ENCODE data around the gene CSF1R. TPM values are rescaled to one million over a fixed set of nuclear protein-coding genes. Genes with fewer than 3 reads are reported as not detected.
A peak's percentile ranks its signal among the peaks of the same experiment; 100 is the strongest.

CSF1R gene
- total and polyA plus RNA-seq, 4 donors, result 16.8 to 66.5 (median 47.8) TPM

- H3K36me3 ChIP-seq (ENCODE audit: control insufficient read depth, insufficient read depth, low read length), result peaks cover 30% of the 10 kb centered on the region
- no peak overlapping the region for H3K27ac ChIP-seq (ENCODE audit: low read depth, low read length)
- no peaks in the 10 kb centered on the region for H3K27me3 ChIP-seq (ENCODE audit: control insufficient read depth, insufficient read depth, low read length)
- no peak overlapping the region for H3K4me3 ChIP-seq (ENCODE audit: low read depth, low read length)
- no peaks in the 10 kb centered on the region for H3K9me3 ChIP-seq (ENCODE audit: control insufficient read depth, insufficient read depth, low read length)
- peak in 1 of 6 donors; percentile 33 for DNase-seq (ENCODE audit: low read depth in 4 of 6, low spot score in 6 of 6)
- whole genome bisulfite sequencing (ENCODE audit: insufficient coverage), result 53% methylated on average over 5 of the region's 8 CpGs
- H3K4me1 ChIP-seq (ENCODE audit: control insufficient read depth, insufficient read depth, low read length), result peaks cover 23% of the 10 kb centered on the region
Observed at GRCh38 chr5:150114773-150115408, 28.5 kb upstream of the CSF1R start.

GRCh38 chr5:150114102-150114641, 27.8 kb upstream of the CSF1R start:
- no peak for DNase-seq (ENCODE audit: low read depth in 4 of 6, low spot score in 6 of 6)
- H3K27ac ChIP-seq (ENCODE audit: low read depth, low read length), result no peak overlapping the region
- H3K27me3 ChIP-seq (ENCODE audit: control insufficient read depth, insufficient read depth, low read length), result no peaks in the 10 kb centered on the region
- H3K9me3 ChIP-seq (ENCODE audit: control insufficient read depth, insufficient read depth, low read length), result no peaks in the 10 kb centered on the region
- H3K4me3 ChIP-seq (ENCODE audit: low read depth, low read length), result no peak overlapping the region
- WGBS (ENCODE audit: insufficient coverage), result 84% methylated on average over 8 of the region's 12 CpGs
- H3K4me1 ChIP-seq (ENCODE audit: control insufficient read depth, insufficient read depth, low read length), result peaks cover 23% of the 10 kb centered on the region
- peaks cover 24% of the 10 kb centered on the region for H3K36me3 ChIP-seq (ENCODE audit: control insufficient read depth, insufficient read depth, low read length)

- Histone ChIP-seq H3K4me1 (ENCODE audit: control insufficient read depth, insufficient read depth, low read length) (peaks cover 23% of the 10 kb centered on the region), H3K27me3 (ENCODE audit: control insufficient read depth, insufficient read depth, low read length) (no peaks in the 10 kb centered on the region), H3K4me3 (ENCODE audit: low read depth, low read length) (no peak overlapping the region), H3K9me3 (ENCODE audit: control insufficient read depth, insufficient read depth, low read length) (no peaks in the 10 kb centered on the region), H3K27ac (ENCODE audit: low read depth, low read length) (no peak overlapping the region), H3K36me3 (ENCODE audit: control insufficient read depth, insufficient read depth, low read length) (peaks cover 17% of the 10 kb centered on the region)
- no peak for DNase-seq (ENCODE audit: low read depth in 4 of 6, low spot score in 6 of 6)
- 83% methylated on average over 18 of the region's 18 CpGs for WGBS (ENCODE audit: insufficient coverage)
Observed at GRCh38 chr5:150113047-150113744, 26.8 kb upstream of the CSF1R start.

GRCh38 chr5:150112201-150113046, 26.1 kb upstream of the CSF1R start:
- no peak for DNase-seq (ENCODE audit: low read depth in 4 of 6, low spot score in 6 of 6)
- no peak overlapping the region for H3K27ac ChIP-seq (ENCODE audit: low read depth, low read length)
- no peaks in the 10 kb centered on the region for H3K9me3 ChIP-seq (ENCODE audit: control insufficient read depth, insufficient read depth, low read length)
- H3K4me3 ChIP-seq (ENCODE audit: low read depth, low read length), result no peak overlapping the region
- no peaks in the 10 kb centered on the region for H3K27me3 ChIP-seq (ENCODE audit: control insufficient read depth, insufficient read depth, low read length)
- 49% methylated on average over 6 of the region's 6 CpGs for WGBS (ENCODE audit: insufficient coverage)
- H3K36me3 ChIP-seq (ENCODE audit: control insufficient read depth, insufficient read depth, low read length), result peaks cover 11% of the 10 kb centered on the region
- H3K4me1 ChIP-seq (ENCODE audit: control insufficient read depth, insufficient read depth, low read length), result peaks cover 23% of the 10 kb centered on the region

GRCh38 chr5:150111122-150111521, 24.8 kb upstream of the CSF1R start:
- Histone ChIP-seq H3K4me3 (ENCODE audit: low read depth, low read length) (no peak overlapping the region), H3K27ac (ENCODE audit: low read depth, low read length) (no peak overlapping the region), H3K9me3 (ENCODE audit: control insufficient read depth, insufficient read depth, low read length) (no peaks in the 10 kb centered on the region), H3K27me3 (ENCODE audit: control insufficient read depth, insufficient read depth, low read length) (no peaks in the 10 kb centered on the region), H3K36me3 (ENCODE audit: control insufficient read depth, insufficient read depth, low read length) (peaks cover 6% of the 10 kb centered on the region), H3K4me1 (ENCODE audit: control insufficient read depth, insufficient read depth, low read length) (peaks cover 29% of the 10 kb centered on the region)
- WGBS (ENCODE audit: insufficient coverage), result 63% methylated on average over 3 of the region's 8 CpGs
- DNase-seq (ENCODE audit: low read depth in 4 of 6, low spot score in 6 of 6), result no peak

GRCh38 chr5:150109921-150110320, 23.6 kb upstream of the CSF1R start:
- Histone ChIP-seq H3K36me3 (ENCODE audit: control insufficient read depth, insufficient read depth, low read length) (no peaks in the 10 kb centered on the region), H3K27me3 (ENCODE audit: control insufficient read depth, insufficient read depth, low read length) (no peaks in the 10 kb centered on the region), H3K4me1 (ENCODE audit: control insufficient read depth, insufficient read depth, low read length) (peaks cover 19% of the 10 kb centered on the region), H3K27ac (ENCODE audit: low read depth, low read length) (no peak overlapping the region), H3K9me3 (ENCODE audit: control insufficient read depth, insufficient read depth, low read length) (no peaks in the 10 kb centered on the region), H3K4me3 (ENCODE audit: low read depth, low read length) (no peak overlapping the region)
- 70% methylated on average over 4 of the region's 4 CpGs for WGBS (ENCODE audit: insufficient coverage)
- no peak for DNase-seq (ENCODE audit: low read depth in 4 of 6, low spot score in 6 of 6)

- peak in 1 of 6 donors; percentile 0 for DNase-seq (ENCODE audit: low read depth in 4 of 6, low spot score in 6 of 6)
- Histone ChIP-seq H3K9me3 (ENCODE audit: control insufficient read depth, insufficient read depth, low read length) (no peaks in the 10 kb centered on the region), H3K27me3 (ENCODE audit: control insufficient read depth, insufficient read depth, low read length) (no peaks in the 10 kb centered on the region), H3K36me3 (ENCODE audit: control insufficient read depth, insufficient read depth, low read length) (no peaks in the 10 kb centered on the region), H3K27ac (ENCODE audit: low read depth, low read length) (no peak overlapping the region), H3K4me3 (ENCODE audit: low read depth, low read length) (no peak overlapping the region), H3K4me1 (ENCODE audit: control insufficient read depth, insufficient read depth, low read length) (peaks cover 17% of the 10 kb centered on the region)
- 80% methylated on average over 11 of the region's 11 CpGs for WGBS (ENCODE audit: insufficient coverage)
Observed at GRCh38 chr5:150108711-150109514, 22.6 kb upstream of the CSF1R start.

GRCh38 chr5:150107909-150108447, 21.6 kb upstream of the CSF1R start:
- peak in 1 of 6 donors; percentile 0 for DNase-seq (ENCODE audit: low read depth in 4 of 6, low spot score in 6 of 6)
- Histone ChIP-seq H3K27ac (ENCODE audit: low read depth, low read length) (no peak overlapping the region), H3K36me3 (ENCODE audit: control insufficient read depth, insufficient read depth, low read length) (no peaks in the 10 kb centered on the region), H3K4me3 (ENCODE audit: low read depth, low read length) (no peak overlapping the region), H3K27me3 (ENCODE audit: control insufficient read depth, insufficient read depth, low read length) (no peaks in the 10 kb centered on the region), H3K4me1 (ENCODE audit: control insufficient read depth, insufficient read depth, low read length) (peaks cover 16% of the 10 kb centered on the region), H3K9me3 (ENCODE audit: control insufficient read depth, insufficient read depth, low read length) (no peaks in the 10 kb centered on the region)
- WGBS (ENCODE audit: insufficient coverage), result 82% methylated on average over 4 of the region's 4 CpGs
